ENCODE data around the gene ANKMY1.

Gene ANKMY1

DNA sequence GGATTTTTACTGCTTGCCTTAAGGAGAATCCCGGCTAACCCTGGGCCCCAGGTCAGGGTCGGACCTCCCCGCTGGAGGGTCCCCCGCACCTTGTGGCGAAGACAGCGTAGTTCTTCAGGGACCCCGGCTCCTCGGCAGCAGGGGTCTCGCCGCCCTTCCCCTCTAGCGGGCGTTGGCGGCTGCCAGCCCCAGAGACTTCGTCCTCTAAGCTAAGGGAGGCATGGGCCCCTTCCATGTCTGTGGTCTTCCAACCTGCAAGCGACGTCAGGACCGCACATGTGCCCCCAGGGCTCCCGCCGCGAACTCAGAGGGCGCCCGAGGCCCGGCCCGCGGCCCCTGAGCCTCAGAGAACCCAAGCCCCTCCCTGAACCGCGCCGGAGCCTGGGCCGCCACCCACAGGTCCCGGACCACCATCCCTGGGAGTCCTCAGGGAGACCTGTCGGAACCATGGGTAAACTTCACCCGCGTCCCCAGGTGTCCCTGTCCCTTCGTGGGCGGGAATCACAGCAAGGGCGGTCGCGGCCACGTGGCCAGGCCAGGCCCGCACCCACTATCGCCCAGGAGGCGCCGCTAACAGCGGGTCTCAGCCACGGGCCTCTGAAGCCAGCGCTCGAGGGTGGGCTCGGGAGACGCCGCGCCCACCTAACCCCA lies 562 bp downstream of the ANKMY1 start:
- H3K27ac ChIP-seq (replicated peaks), result no peak overlapping the region
- H3K27me3 ChIP-seq (ENCODE audit: insufficient read depth, poor library complexity, severe bottlenecking), result no peaks in the 10 kb centered on the region
- no peak overlapping the region for H3K4me3 ChIP-seq (replicated peaks; ENCODE audit: insufficient read depth, low read length)
- TF ChIP-seq POLR2AphosphoS5 (IDR thresholded peaks at IDR 0.05; ENCODE audit: low read depth) (no peak), GABPA (IDR thresholded peaks at IDR 0.05; ENCODE audit: low read depth) (no peak), SPI1 (IDR thresholded peaks at IDR 0.05; ENCODE audit: borderline replicate concordance, low read depth) (no peak), REST (IDR thresholded peaks at IDR 0.05; ENCODE audit: insufficient replicate concordance, low read depth) (no peak)
- TF ChIP-seq, protein P1, sequence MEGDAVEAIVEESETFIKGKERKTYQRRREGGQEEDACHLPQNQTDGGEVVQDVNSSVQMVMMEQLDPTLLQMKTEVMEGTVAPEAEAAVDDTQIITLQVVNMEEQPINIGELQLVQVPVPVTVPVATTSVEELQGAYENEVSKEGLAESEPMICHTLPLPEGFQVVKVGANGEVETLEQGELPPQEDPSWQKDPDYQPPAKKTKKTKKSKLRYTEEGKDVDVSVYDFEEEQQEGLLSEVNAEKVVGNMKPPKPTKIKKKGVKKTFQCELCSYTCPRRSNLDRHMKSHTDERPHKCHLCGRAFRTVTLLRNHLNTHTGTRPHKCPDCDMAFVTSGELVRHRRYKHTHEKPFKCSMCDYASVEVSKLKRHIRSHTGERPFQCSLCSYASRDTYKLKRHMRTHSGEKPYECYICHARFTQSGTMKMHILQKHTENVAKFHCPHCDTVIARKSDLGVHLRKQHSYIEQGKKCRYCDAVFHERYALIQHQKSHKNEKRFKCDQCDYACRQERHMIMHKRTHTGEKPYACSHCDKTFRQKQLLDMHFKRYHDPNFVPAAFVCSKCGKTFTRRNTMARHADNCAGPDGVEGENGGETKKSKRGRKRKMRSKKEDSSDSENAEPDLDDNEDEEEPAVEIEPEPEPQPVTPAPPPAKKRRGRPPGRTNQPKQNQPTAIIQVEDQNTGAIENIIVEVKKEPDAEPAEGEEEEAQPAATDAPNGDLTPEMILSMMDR (IDR thresholded peaks at IDR 0.05; ENCODE audit: insufficient read depth, low read length), result no peak
- DNase-seq (ENCODE audit: low read depth in 1 of 2, low spot score in 1 of 2), result no peak

- TF ChIP-seq, protein P1 (IDR thresholded peaks at IDR 0.05; ENCODE audit: insufficient read depth, low read length), result peak; percentile 31
- no peak for TF ChIP-seq SPI1 (IDR thresholded peaks at IDR 0.05; ENCODE audit: borderline replicate concordance, low read depth)
- no peak overlapping the region for H3K27ac ChIP-seq (replicated peaks)
- H3K27me3 ChIP-seq (ENCODE audit: insufficient read depth, poor library complexity, severe bottlenecking), result no peaks in the 10 kb centered on the region
- peak in 1 of 2 experiments; percentile 58 for DNase-seq (ENCODE audit: low read depth in 1 of 2, low spot score in 1 of 2)
- no peak overlapping the region for H3K4me3 ChIP-seq (replicated peaks; ENCODE audit: insufficient read depth, low read length)
Observed at GRCh38 chr2:240556553-240557100, 1.2 kb downstream of the ANKMY1 start.

DNA sequence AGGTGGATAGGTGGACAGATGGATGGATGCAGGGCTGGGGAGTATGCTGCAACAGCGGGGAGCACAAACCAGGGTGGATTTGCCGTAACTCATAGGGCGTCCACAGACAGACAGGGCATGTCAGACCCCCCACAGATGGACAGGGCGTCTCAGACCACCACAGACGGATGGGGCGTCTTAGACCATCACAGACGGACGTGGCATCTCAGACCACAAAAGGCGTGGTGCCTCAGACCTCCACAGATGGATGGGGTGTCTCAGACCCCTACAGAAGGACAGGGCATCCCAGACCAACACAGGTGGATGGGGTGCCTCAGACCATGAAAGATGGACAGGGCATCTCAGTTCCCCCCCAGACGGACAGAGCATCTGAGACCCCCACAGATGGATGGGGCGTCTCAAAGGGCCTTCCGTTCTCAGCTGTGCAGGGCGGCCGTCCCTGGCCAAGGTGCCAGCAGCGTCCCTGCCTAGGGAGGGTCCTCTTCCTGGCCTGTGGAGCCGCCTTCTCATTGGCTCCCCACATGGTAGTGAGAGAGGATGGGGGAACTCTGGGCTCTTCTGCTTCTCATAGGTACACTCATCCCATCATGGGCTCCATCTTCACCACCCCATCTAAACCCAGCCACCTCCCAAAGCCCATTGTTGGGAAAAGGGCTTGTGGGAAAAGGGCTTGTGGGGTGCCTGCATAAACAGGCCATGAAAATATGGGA lies 2.1 kb downstream of the ANKMY1 start:
- no peaks in the 10 kb centered on the region for H3K27me3 ChIP-seq (ENCODE audit: insufficient read depth, poor library complexity, severe bottlenecking)
- H3K27ac ChIP-seq (replicated peaks), result no peak overlapping the region
- TF ChIP-seq, protein P1 (IDR thresholded peaks at IDR 0.05; ENCODE audit: insufficient read depth, low read length), result no peak
- no peak for TF ChIP-seq SPI1 (IDR thresholded peaks at IDR 0.05; ENCODE audit: borderline replicate concordance, low read depth)
- no peak for TF ChIP-seq REST (IDR thresholded peaks at IDR 0.05; ENCODE audit: insufficient replicate concordance, low read depth)
- no peak for TF ChIP-seq POLR2AphosphoS5 (IDR thresholded peaks at IDR 0.05; ENCODE audit: low read depth)
- TF ChIP-seq GABPA (IDR thresholded peaks at IDR 0.05; ENCODE audit: low read depth), result no peak
- H3K4me3 ChIP-seq (replicated peaks; ENCODE audit: insufficient read depth, low read length), result no peak overlapping the region
- DNase-seq (ENCODE audit: low read depth in 1 of 2, low spot score in 1 of 2), result no peak
